ENCODE data around the gene CAMK2B. TPM values are rescaled to one million over a fixed set of nuclear protein-coding genes. Genes with fewer than 3 reads are reported as not detected.

Gene CAMK2B
- polyA plus RNA-seq, 2 of the 4 experiments (the other 2 are of a cell fraction): 0.17 TPM; not detected in 1

DNA sequence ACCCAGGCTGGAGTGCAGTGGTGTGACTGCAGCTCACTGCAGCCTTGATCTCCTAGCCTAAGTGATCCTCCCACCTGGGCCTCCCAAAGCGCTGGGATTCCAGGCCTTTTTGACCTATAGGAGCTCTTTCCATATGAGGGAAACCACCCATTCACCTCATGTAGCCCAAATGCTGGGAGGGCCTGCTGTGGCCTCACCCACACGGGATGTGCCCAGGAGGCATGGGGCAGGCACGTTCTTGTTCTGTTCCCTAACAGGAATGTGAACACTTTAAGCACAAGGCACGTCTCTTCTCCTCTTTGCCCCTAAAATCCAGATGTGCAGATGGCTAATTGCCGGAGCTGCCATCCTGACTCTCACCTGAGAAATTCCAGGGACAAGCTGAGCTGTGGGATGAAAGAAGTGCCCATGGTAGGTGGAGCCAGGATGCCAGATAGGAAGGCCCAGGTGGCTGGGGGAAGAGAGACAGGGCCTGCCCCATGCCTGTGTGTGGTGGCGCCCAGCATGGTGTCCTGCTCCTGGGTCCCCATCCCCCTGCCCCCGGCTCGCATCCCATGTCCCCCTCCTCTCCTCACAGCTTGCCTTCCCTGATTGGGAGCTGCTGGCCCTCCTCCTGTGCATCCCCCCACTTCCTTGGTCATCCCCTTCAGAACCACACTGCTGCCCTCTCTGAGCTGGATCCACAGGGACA, 17.3 kb downstream of the CAMK2B start:
- TF ChIP-seq EHMT2 (IDR thresholded peaks at IDR 0.05; ENCODE audit: low read depth): no peak
- TF ChIP-seq, protein P1, sequence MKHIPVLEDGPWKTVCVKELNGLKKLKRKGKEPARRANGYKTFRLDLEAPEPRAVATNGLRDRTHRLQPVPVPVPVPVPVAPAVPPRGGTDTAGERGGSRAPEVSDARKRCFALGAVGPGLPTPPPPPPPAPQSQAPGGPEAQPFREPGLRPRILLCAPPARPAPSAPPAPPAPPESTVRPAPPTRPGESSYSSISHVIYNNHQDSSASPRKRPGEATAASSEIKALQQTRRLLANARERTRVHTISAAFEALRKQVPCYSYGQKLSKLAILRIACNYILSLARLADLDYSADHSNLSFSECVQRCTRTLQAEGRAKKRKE (CRISPR knock-in tag; IDR thresholded peaks at IDR 0.05; ENCODE audit: low read depth): no peak
- no peak for TF ChIP-seq ZSCAN20 (CRISPR knock-in tag; IDR thresholded peaks at IDR 0.05)
- no peak for TF ChIP-seq FOSB (CRISPR knock-in tag; IDR thresholded peaks at IDR 0.05)
- POLR2A ChIA-PET: interaction anchor here (0.7 kb wide), 1 partner anchor 184 kb away, joined by 4 read pairs; no protein-coding TSS in a partner anchor
- Histone ChIP-seq H3K27ac (no peak overlapping the region), H3K4me1 (no peaks in the 10 kb centered on the region), H3K4me2 (no peak overlapping the region), H3K9me3 (no peaks in the 10 kb centered on the region), H3K4me3 (no peak overlapping the region)
- DNase-seq (ENCODE audit: low read depth in 1 of 2, low spot score in 1 of 2) (no peak), FAIRE-seq (no peak), ATAC-seq (peak in 1 of 2 experiments; percentile 12; a peak in 2 of 6 replicates)
- 83% methylated on average over 6 of the region's 8 CpGs for WGBS (ENCODE audit: missing lambda C conversion rate)
- CTCF ChIA-PET: interaction anchor here (1.6 kb wide), 1 partner anchor 67 kb away, joined by 12 read pairs; no protein-coding TSS in a partner anchor

DNA sequence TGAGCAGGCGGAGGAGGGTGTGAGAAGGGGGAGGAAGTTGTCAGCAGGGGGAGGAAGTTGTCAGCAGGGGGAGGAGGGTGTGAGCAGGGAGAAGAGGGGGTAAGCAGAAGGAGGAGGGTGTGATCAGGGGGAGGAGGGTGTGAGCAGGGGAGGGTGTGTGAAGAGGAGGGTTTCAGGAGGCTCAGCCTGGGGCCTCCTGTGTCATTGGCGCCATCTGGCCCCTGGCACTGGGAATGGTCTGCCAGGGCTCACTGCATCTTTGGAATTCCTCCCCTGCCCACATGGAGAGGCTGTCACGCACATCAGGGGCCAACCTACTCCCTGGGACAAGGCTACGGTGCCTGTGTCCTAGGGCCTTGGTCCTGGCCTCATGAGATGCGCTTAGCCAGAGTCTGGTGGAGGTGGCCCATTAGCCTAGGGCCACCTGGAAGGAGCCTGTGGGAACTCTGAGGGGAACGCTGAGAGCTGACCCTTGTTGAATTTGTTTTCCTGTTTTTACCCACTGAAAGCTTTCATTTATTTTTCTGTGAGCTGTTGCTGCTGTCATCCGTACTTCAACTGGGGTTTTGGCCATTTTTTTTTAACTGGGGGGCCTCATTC, 18.0 kb downstream of the CAMK2B start:
- ATAC-seq: peak; percentile 84 to 87
- Histone ChIP-seq H3K9me3 (no peaks in the 10 kb centered on the region), H3K27ac (no peak overlapping the region), H3K4me1 (no peaks in the 10 kb centered on the region), H3K4me2 (no peak overlapping the region), H3K4me3 (no peak overlapping the region)
- TF ChIP-seq, protein P2, sequence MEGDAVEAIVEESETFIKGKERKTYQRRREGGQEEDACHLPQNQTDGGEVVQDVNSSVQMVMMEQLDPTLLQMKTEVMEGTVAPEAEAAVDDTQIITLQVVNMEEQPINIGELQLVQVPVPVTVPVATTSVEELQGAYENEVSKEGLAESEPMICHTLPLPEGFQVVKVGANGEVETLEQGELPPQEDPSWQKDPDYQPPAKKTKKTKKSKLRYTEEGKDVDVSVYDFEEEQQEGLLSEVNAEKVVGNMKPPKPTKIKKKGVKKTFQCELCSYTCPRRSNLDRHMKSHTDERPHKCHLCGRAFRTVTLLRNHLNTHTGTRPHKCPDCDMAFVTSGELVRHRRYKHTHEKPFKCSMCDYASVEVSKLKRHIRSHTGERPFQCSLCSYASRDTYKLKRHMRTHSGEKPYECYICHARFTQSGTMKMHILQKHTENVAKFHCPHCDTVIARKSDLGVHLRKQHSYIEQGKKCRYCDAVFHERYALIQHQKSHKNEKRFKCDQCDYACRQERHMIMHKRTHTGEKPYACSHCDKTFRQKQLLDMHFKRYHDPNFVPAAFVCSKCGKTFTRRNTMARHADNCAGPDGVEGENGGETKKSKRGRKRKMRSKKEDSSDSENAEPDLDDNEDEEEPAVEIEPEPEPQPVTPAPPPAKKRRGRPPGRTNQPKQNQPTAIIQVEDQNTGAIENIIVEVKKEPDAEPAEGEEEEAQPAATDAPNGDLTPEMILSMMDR (IDR thresholded peaks at IDR 0.05): peak; percentile 30
- TF ChIP-seq JUNB (IDR thresholded peaks at IDR 0.05) (no peak), RAD21 (conservative IDR thresholded peaks at IDR 0.05 in 1 of 2, IDR thresholded peaks at IDR 0.05 in 1 of 2) (peak; percentile 50 to 68), SMC3 (IDR thresholded peaks at IDR 0.05) (peak; percentile 47; the same call in 2 of the 3 replicates)
- DNase-seq (ENCODE audit: low read depth in 1 of 2, low spot score in 1 of 2): peak; percentile 44 to 59
- FAIRE-seq: no peak
- 56% methylated on average over 7 of the region's 7 CpGs for WGBS (ENCODE audit: missing lambda C conversion rate)
- CTCF ChIA-PET: interaction anchor here (1.6 kb wide), 1 partner anchor 66 kb away, joined by 12 read pairs; no protein-coding TSS in a partner anchor
- POLR2A ChIA-PET: interaction anchor here (0.7 kb wide), 1 partner anchor 183 kb away, joined by 4 read pairs; no protein-coding TSS in a partner anchor

DNA sequence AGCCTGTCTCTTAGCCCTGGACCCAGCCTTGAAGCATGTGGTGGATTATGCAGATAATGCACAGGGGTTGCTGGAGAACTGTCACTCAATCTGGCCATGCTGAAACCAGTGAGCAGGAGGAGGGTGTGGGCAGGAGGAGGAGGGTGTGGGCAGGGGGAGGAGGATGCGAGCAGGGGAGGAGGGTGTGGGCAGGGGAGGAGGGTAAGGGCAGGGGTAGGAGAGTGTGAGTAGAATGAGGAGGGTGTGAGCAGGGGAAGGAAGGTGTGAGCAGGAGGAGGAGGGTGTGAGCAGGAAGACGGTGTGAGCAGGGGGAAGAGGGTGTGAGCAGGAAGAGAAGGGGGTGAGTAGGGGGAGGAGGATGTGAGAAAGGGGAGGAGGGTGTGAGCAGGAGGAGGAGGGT, 18.8 kb downstream of the CAMK2B start:
- Histone ChIP-seq H3K27ac (no peak overlapping the region), H3K9me3 (no peaks in the 10 kb centered on the region), H3K4me1 (no peaks in the 10 kb centered on the region), H3K4me2 (no peak overlapping the region), H3K4me3 (no peak overlapping the region)
- DNase-seq (ENCODE audit: low read depth in 1 of 2, low spot score in 1 of 2) (no peak), FAIRE-seq (no peak), ATAC-seq (no peak)
- POLR2A ChIA-PET: no interaction called here
- no peak for TF ChIP-seq ZC3H11A (IDR thresholded peaks at IDR 0.05)
- TF ChIP-seq, protein P3, sequence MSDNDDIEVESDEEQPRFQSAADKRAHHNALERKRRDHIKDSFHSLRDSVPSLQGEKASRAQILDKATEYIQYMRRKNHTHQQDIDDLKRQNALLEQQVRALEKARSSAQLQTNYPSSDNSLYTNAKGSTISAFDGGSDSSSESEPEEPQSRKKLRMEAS (IDR thresholded peaks at IDR 0.05): no peak
- TF ChIP-seq, protein P4, sequence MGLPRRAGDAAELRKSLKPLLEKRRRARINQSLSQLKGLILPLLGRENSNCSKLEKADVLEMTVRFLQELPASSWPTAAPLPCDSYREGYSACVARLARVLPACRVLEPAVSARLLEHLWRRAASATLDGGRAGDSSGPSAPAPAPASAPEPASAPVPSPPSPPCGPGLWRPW (IDR thresholded peaks at IDR 0.05): no peak
- no peak for TF ChIP-seq MYC (IDR thresholded peaks at IDR 0.05; ENCODE audit: borderline replicate concordance, low read length)
- no peak for TF ChIP-seq FOSL2 (IDR thresholded peaks at IDR 0.05)
- no peak for TF ChIP-seq FOSL2 (CRISPR knock-in tag; IDR thresholded peaks at IDR 0.05)
- no peak for TF ChIP-seq ZFP36 (IDR thresholded peaks at IDR 0.05; ENCODE audit: borderline replicate concordance, partially characterized antibody)
- TF ChIP-seq HDAC2 (IDR thresholded peaks at IDR 0.05): no peak
- no peak for TF ChIP-seq SREBF2 (IDR thresholded peaks at IDR 0.05)
- TF ChIP-seq ZSCAN20 (CRISPR knock-in tag; IDR thresholded peaks at IDR 0.05): no peak
- TF ChIP-seq RAD21 (conservative IDR thresholded peaks at IDR 0.05 in 1 of 2, IDR thresholded peaks at IDR 0.05 in 1 of 2): no peak
- TF ChIP-seq HEYL (CRISPR knock-in tag; IDR thresholded peaks at IDR 0.05): no peak
- whole genome bisulfite sequencing (ENCODE audit: missing lambda C conversion rate): 58% methylated on average over 2 of the region's 2 CpGs
- CTCF ChIA-PET: no interaction called here
